Spleen (tissue), 11 donors: Measurements from ENCODE around the gene ADCY2. TPM values are rescaled to one million over a fixed set of nuclear protein-coding genes. Genes with fewer than 3 reads are reported as not detected.

Experiments used
- DNase-seq: peaks from one replicate; pipeline ENCODE4 v3.0.0-alpha.2; 2020
- H3K27ac ChIP-seq, 8 donors: fragments of 200-600 bp; sonication (generic) in 7 of 8; 1 replicate in 4 of 8; 2 replicates in 4 of 8; pipeline versions ENCODE4 v1.5.0 to v1.8.0; 2016 to 2021; ENCODE audit warnings: inconsistent platforms in 4 of 8, mild to moderate bottlenecking in 4 of 8, moderate library complexity in 1 of 8
- H3K27me3 ChIP-seq, 7 donors: fragments of 200-600 bp; sonication (generic) in 6 of 7; replicated peaks in 1 of 7; 1 replicate in 4 of 7; 2 replicates in 3 of 7; pipeline versions ENCODE4 v1.5.0 to v1.8.0; 2016 to 2021; ENCODE audit warnings: inconsistent platforms in 3 of 7, mild to moderate bottlenecking in 1 of 7
- H3K36me3 ChIP-seq, 6 donors: fragments of 200-600 bp; sonication (generic) in 5 of 6; 1 replicate in 4 of 6; 2 replicates in 2 of 6; pipeline versions ENCODE4 v1.5.0 to v1.8.0; 2016 to 2021; ENCODE audit warnings: inconsistent platforms in 2 of 6
- H3K4me1 ChIP-seq, 6 donors: fragments of 200-600 bp; sonication (generic) in 5 of 6; 1 replicate in 3 of 6; 2 replicates in 3 of 6; pipeline versions ENCODE4 v1.5.0 to v1.8.0; 2016 to 2021; ENCODE audit warnings: inconsistent platforms in 3 of 6
- H3K4me3 ChIP-seq, 8 donors: fragments of 200-600 bp; sonication (generic) in 7 of 8; 1 replicate in 4 of 8; 2 replicates in 4 of 8; pipeline versions ENCODE4 v1.5.0 to v1.8.0; 2016 to 2021; ENCODE audit warnings: inconsistent platforms in 4 of 8, mild to moderate bottlenecking in 4 of 8, moderate library complexity in 2 of 8
- H3K9me3 ChIP-seq, 8 donors: fragments of 200-600 bp; sonication (generic) in 7 of 8; 1 replicate in 4 of 8; 2 replicates in 4 of 8; pipeline versions ENCODE4 v1.5.0 to v1.8.0; 2016 to 2021; ENCODE audit warnings: inconsistent platforms in 4 of 8
- POLR2A ChIP-seq, 3 donors: fragments of 450-650 bp; IDR thresholded peaks; one replicate each; pipeline ENCODE4 v1.5.1; 2017; ENCODE audit warnings: antibody characterized with exemption in 3 of 3, mild to moderate bottlenecking in 1 of 3
- POLR2AphosphoS5 ChIP-seq, 3 donors: sonication (generic); formaldehyde crosslinking; IDR thresholded peaks; one replicate each; pipeline ENCODE4 v1.5.1; 2017; ENCODE audit warnings: antibody characterized with exemption in 3 of 3
- WGBS, 5 donors: extraction: QIAGEN DNeasy Blood & Tissue Kit in 3 of 5; methylation state at CpG; one replicate each; pipeline versions ENCODE4 v1.1.5 to v1.1.7; 2013 to 2018; 5-methylcytosine and 5-hydroxymethylcytosine counted together
- intact Hi-C: fragments of 100-400 bp; cut with DNase I; formaldehyde crosslinking; loops from one replicate; pipeline ENCODE4 v1.15.0; 2023; ENCODE audit warnings: low total_unique reads
- polyA plus RNA-seq, 3 donors: library from polyadenylated mRNA; stranded (reverse); fragments of 200-250 nt; gene quantifications; one replicate each; pipeline ENCODE4 v1.2.1, GENCODE V29; 2013
- total RNA-seq, 7 donors: library from RNA; depleted of rRNA in 3 of 7; stranded (reverse); fragments of >200 nt in 3 of 7; fragmentation: NEBNext Ultra II Directional in 4 of 7; extraction: Animal tissue kit (Norgen Biotek cat#: 25700) in 4 of 7; gene quantifications; one replicate each; pipeline versions ENCODE4 v1.1.0 to v1.2.1, GENCODE V29; 2016 to 2021
- TF ChIP-seq, protein P1 (sequence below), 11 experiments: fragments of 200-600 bp in 7 of 11; fragments of 450-650 bp in 4 of 11; sonication (generic) in 4 of 11; IDR thresholded peaks in 8 of 11; conservative IDR thresholded peaks in 3 of 11; 1 replicate in 7 of 11; 2 replicates in 4 of 11; pipeline versions ENCODE4 v1.4.0 to v1.8.0; 2016 to 2021; ENCODE audit warnings: antibody characterized with exemption in 11 of 11, inconsistent platforms in 4 of 11, mild to moderate bottlenecking in 1 of 11
- donor health status: healthy with polysubstance abuse.
- donor health status: DM: no; HTN: no; CAD: no; lungs with moderate emphysema.
- donor health status: DM: no; HTN: no; CAD: no.
- donor health status: Bipolar disorder and iron deficiency.
- donor health status: healthy.
- donor health status: DM: no; HTN: no; CAD: no.
- donor health status: DM: yes; HTN: yes; CAD: no.

The ADCY2 gene
- total and polyA plus RNA-seq, 10 donors: 0.02 to 1.5 (median 0.18) TPM

DNA sequence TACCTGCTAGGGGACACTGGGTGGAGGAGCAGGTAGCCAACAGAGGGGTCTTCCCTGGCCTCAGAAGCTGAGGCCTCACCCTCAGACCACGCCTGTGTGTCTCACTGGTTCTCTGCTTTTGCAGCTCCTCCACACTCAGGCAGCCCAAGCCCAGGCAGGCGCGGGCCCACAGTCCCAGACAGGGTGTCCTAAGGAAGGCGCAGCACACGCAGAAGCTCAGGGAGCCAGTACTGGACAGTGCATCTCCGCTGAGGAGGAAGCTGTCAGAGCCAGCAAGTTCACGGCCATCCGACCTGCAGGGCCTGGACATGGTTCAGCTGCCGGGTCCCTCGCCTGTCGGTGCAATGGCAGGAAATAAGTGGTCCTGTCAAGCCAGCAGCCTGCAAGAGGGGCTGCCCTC lies 429.7 kb downstream of the ADCY2 start:
- no peaks in the 10 kb centered on the region for H3K36me3 ChIP-seq
- no peak overlapping the region for H3K27ac ChIP-seq
- DNase-seq: no peak
- 72 to 92% (median 81%) methylated on average over 10 to 11 of the region's 11 CpGs for WGBS, 5 donors
- intact Hi-C loops: no loop called here
- TF ChIP-seq, protein P1, sequence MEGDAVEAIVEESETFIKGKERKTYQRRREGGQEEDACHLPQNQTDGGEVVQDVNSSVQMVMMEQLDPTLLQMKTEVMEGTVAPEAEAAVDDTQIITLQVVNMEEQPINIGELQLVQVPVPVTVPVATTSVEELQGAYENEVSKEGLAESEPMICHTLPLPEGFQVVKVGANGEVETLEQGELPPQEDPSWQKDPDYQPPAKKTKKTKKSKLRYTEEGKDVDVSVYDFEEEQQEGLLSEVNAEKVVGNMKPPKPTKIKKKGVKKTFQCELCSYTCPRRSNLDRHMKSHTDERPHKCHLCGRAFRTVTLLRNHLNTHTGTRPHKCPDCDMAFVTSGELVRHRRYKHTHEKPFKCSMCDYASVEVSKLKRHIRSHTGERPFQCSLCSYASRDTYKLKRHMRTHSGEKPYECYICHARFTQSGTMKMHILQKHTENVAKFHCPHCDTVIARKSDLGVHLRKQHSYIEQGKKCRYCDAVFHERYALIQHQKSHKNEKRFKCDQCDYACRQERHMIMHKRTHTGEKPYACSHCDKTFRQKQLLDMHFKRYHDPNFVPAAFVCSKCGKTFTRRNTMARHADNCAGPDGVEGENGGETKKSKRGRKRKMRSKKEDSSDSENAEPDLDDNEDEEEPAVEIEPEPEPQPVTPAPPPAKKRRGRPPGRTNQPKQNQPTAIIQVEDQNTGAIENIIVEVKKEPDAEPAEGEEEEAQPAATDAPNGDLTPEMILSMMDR (IDR thresholded peaks at IDR 0.05 in 8 of 11, conservative IDR thresholded peaks at IDR 0.05 in 3 of 11): no peak
- TF ChIP-seq POLR2AphosphoS5 (IDR thresholded peaks at IDR 0.05): no peak
- no peak for TF ChIP-seq POLR2A (IDR thresholded peaks at IDR 0.05)
- H3K4me1 ChIP-seq: no peaks in the 10 kb centered on the region
- no peak overlapping the region for H3K4me3 ChIP-seq
- peaks cover 0 to 17% (median 0%) of the 10 kb centered on the region in 7 donors for H3K27me3 ChIP-seq
- no peaks in the 10 kb centered on the region for H3K9me3 ChIP-seq

DNA sequence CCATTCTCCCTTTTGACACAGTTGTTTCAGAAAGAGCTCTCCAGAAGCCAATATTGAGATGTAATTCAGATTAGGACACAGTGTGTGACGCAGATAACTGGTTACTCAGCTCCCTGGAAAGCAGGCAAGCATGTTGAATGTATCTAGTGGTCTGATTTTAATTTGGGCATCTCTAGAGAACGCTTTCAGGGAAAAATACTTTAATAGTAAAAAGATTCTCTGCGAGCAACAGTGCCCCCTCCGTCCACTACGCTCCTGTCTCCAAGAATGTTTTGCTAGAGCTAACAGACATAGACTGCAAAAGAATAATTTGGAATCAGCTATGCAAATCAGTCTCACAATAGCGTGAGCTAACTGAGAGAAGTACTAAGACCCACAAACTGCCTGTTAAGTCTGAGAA lies 431.7 kb downstream of the ADCY2 start:
- intact Hi-C loops: no loop called here
- TF ChIP-seq POLR2AphosphoS5 (IDR thresholded peaks at IDR 0.05) (no peak), POLR2A (IDR thresholded peaks at IDR 0.05) (no peak)
- TF ChIP-seq, protein P1 (IDR thresholded peaks at IDR 0.05 in 8 of 11, conservative IDR thresholded peaks at IDR 0.05 in 3 of 11): no peak
- WGBS, 5 donors: 80 to 87% (median 87%) methylated on average over 6 of the region's 6 CpGs

DNA sequence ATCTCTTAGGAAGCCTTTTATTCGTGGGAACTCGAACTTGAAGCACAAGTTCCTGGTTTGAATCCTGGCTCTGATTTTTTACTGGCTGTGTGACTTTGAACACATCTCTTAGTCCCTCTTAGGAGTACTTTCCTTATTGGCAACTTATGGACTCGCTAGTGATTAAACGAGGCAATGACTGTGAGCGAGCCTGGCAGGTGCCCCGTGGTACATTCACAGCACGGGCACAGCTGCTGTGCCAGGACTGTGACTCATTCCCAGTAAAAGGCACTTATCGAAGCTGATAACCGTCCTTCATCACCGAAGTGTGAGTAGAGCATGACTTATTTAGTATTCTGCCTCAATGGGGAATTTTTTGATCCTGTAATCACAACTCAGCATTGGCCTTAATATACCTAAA lies 432.3 kb downstream of the ADCY2 start:
- H3K27me3 ChIP-seq: peaks cover 0 to 9% (median 0%) of the 10 kb centered on the region in 7 donors
- no peak overlapping the region for H3K4me3 ChIP-seq
- H3K27ac ChIP-seq: no peak overlapping the region
- no peaks in the 10 kb centered on the region for H3K9me3 ChIP-seq
- no peaks in the 10 kb centered on the region for H3K4me1 ChIP-seq
- no peak for TF ChIP-seq POLR2A (IDR thresholded peaks at IDR 0.05)
- no peak for TF ChIP-seq POLR2AphosphoS5 (IDR thresholded peaks at IDR 0.05)
- TF ChIP-seq, protein P1 (IDR thresholded peaks at IDR 0.05 in 8 of 11, conservative IDR thresholded peaks at IDR 0.05 in 3 of 11): no peak
- no peaks in the 10 kb centered on the region for H3K36me3 ChIP-seq
- intact Hi-C loops: no loop called here
- 77 to 87% (median 80%) methylated on average over 10 of the region's 10 CpGs for WGBS, 5 donors
- no peak for DNase-seq

More for the DNA sequence above, 431.7 kb downstream of the ADCY2 start:
- Histone ChIP-seq H3K27ac (no peak overlapping the region), H3K27me3 (peaks cover 0 to 15% (median 0%) of the 10 kb centered on the region in 7 donors), H3K4me3 (no peak overlapping the region), H3K36me3 (no peaks in the 10 kb centered on the region), H3K9me3 (no peaks in the 10 kb centered on the region), H3K4me1 (no peaks in the 10 kb centered on the region)
- no peak for DNase-seq

DNA sequence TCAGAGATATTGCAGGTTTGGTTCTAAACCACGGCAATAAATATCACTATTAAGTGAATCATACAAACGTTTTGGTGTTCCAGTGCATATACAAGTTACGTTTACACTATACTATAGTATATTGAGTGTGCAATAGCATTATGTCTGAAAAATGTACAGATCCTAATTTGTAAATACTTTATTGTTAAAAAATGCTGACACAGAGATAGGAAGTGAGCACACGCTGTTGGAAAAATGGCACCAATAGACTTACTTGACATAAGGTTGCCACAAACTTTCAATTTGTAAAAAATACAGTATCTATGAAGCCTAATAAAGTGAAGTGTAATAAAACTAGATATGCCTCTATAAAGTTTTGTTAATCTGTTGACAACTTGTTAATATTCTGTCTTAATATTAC lies 439.0 kb downstream of the ADCY2 start:
- TF ChIP-seq POLR2AphosphoS5 (IDR thresholded peaks at IDR 0.05) (no peak), POLR2A (IDR thresholded peaks at IDR 0.05) (no peak)
- TF ChIP-seq, protein P1 (IDR thresholded peaks at IDR 0.05 in 8 of 11, conservative IDR thresholded peaks at IDR 0.05 in 3 of 11): no peak
- intact Hi-C loops: no loop called here
- H3K4me1 ChIP-seq: no peaks in the 10 kb centered on the region
- H3K4me3 ChIP-seq: no peak overlapping the region
- no peaks in the 10 kb centered on the region for H3K9me3 ChIP-seq
- WGBS, 5 donors: 79 to 90% (median 84%) methylated on average over 4 of the region's 4 CpGs
- H3K27ac ChIP-seq: no peak overlapping the region
- DNase-seq: no peak
- peaks cover 0 to 5% (median 0%) of the 10 kb centered on the region in 7 donors for H3K27me3 ChIP-seq
- no peaks in the 10 kb centered on the region for H3K36me3 ChIP-seq
